ENCODE results near the gene CAMK2A. TPM values are rescaled to one million over a fixed set of nuclear protein-coding genes. Genes with fewer than 3 reads are reported as not detected.

Gene CAMK2A
- total RNA-seq, 4 donors from 2014 or later: 0.20 to 2.4 (median 1.3) TPM

DNA sequence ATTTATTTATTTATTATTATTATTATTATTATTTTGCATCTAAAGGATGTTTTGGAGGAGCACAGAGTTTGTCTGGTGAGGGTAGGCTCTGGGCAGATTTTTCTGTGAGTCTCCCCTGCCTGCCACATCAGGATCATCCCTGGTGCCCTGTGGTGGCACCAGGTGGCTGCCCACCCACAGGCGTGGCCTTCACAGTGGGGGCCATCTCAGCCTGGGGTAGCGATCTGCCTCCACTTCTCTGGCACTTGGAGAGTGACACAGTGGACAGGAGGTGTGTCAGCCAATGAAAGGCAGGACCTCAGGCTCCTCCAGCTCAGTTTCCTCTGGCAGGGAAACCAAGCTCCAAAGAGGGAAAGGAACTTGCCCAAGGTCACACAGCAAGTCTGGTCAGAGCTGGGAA, 69.7 kb downstream of the CAMK2A start:
- Histone ChIP-seq H3K27ac (no peak overlapping the region), H3K4me1 (peaks cover 0 to 5% (median 2%) of the 10 kb centered on the region in 4 donors), H3K36me3 (no peaks in the 10 kb centered on the region), H3K4me3 (no peak overlapping the region), H3K27me3 (no peaks in the 10 kb centered on the region), H3K9me3 (no peaks in the 10 kb centered on the region)
- 86 to 90% methylated on average over 1 to 2 of the region's 2 CpGs for WGBS, 2 donors
- no peak for DNase-seq (ENCODE audit: low spot score in 2 of 2)
- TF ChIP-seq EP300 (IDR thresholded peaks at IDR 0.05): no peak
- TF ChIP-seq, protein P1, sequence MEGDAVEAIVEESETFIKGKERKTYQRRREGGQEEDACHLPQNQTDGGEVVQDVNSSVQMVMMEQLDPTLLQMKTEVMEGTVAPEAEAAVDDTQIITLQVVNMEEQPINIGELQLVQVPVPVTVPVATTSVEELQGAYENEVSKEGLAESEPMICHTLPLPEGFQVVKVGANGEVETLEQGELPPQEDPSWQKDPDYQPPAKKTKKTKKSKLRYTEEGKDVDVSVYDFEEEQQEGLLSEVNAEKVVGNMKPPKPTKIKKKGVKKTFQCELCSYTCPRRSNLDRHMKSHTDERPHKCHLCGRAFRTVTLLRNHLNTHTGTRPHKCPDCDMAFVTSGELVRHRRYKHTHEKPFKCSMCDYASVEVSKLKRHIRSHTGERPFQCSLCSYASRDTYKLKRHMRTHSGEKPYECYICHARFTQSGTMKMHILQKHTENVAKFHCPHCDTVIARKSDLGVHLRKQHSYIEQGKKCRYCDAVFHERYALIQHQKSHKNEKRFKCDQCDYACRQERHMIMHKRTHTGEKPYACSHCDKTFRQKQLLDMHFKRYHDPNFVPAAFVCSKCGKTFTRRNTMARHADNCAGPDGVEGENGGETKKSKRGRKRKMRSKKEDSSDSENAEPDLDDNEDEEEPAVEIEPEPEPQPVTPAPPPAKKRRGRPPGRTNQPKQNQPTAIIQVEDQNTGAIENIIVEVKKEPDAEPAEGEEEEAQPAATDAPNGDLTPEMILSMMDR (IDR thresholded peaks at IDR 0.05): no peak
- no peak for TF ChIP-seq POLR2A (IDR thresholded peaks at IDR 0.05)

DNA sequence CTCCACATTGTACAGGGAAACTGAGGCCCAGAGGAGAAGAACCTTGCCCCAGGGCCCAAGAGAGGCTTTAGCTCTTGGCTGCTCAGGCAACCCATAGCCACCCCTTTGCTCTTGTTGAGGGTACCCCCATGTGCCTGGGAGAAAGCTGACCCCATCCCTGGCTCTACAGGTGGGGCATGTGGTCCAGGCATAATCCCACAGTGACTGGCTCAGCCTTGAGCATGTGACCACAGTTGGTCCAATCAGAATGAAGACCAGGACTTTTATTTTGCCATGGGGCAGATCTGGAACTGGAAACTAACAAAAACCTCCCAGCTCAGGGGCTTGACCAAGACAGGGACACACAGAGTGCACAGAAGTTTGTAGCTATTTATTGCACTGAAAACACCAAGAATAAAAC, 70.4 kb downstream of the CAMK2A start:
- no peak overlapping the region for H3K4me3 ChIP-seq
- no peaks in the 10 kb centered on the region for H3K27me3 ChIP-seq
- H3K36me3 ChIP-seq: no peaks in the 10 kb centered on the region
- no peaks in the 10 kb centered on the region for H3K9me3 ChIP-seq
- DNase-seq (ENCODE audit: low spot score in 2 of 2): no peak
- peaks cover 0 to 11% (median 4%) of the 10 kb centered on the region in 4 donors for H3K4me1 ChIP-seq
- H3K27ac ChIP-seq: no peak overlapping the region
- no peak for TF ChIP-seq POLR2A (IDR thresholded peaks at IDR 0.05)
- TF ChIP-seq, protein P1 (IDR thresholded peaks at IDR 0.05): no peak
- TF ChIP-seq EP300 (IDR thresholded peaks at IDR 0.05): no peak

DNA sequence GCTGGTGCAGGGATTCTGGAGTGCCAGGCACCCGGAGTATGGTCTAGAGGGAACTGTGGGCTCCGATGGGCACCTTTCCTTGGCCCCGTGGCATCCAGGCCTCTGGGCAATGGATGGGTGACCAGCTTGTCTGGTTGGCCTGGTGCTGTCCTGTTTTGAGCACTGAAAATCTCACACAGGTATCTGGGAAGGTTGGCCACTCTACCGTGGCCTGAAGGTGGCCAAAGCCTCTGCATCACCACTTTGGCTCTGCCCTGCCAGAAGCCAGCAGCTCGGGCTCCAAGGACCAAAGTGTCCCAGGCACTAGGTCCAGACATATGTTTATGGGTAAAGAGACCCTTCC, 70.9 kb downstream of the CAMK2A start:
- H3K4me3 ChIP-seq: no peak overlapping the region
- H3K27ac ChIP-seq: no peak overlapping the region
- H3K4me1 ChIP-seq: peaks cover 0 to 16% (median 4%) of the 10 kb centered on the region in 4 donors
- 81 to 87% methylated on average over 5 of the region's 5 CpGs for whole genome bisulfite sequencing, 2 donors
- TF ChIP-seq, protein P1 (IDR thresholded peaks at IDR 0.05): no peak
- TF ChIP-seq POLR2A (IDR thresholded peaks at IDR 0.05) (no peak), EP300 (IDR thresholded peaks at IDR 0.05) (no peak)
- DNase-seq (ENCODE audit: low spot score in 2 of 2): no peak
- H3K9me3 ChIP-seq: no peaks in the 10 kb centered on the region
- H3K36me3 ChIP-seq: no peaks in the 10 kb centered on the region
- no peaks in the 10 kb centered on the region for H3K27me3 ChIP-seq

DNA sequence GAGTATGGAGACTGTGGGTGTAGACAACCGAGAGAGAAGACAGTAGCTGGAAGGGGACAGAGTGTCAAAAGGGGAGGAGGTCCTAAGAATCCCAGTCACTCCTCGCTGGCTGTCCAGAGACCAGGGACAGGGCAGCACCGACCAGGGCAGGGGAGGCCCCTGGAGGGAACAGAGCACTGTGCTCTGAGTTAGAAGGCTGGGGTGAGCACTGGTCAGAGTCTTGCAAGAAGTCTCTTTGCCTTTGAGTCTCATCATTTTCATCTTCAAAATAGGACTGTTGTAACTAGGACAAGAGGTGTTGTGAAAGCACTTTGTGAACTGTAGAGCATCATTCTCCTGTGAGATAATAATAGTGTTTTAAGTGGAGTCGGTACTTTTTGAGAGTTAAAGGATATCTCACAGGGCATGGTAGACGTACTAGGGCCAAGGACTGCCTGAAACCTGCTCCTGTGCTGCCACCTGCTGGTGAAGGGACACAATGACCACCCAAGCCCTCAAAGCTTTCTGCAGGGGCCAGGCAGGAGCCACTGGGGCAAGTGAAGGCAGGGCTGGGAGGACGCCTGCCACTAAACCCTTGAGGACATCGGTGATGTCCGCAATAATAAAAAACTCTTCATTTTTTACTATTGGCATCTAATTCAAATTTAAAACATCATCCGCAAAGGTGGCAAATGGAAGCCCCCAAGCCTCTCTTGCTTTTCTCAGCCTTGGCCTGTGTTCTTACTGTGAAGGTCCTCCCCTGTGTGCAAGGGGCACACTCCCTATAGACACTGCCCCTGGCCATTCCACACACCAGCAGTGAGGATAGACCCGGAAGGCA, 71.5 kb downstream of the CAMK2A start:
- DNase-seq (ENCODE audit: low spot score in 2 of 2): peak; percentile 67 to 79
- TF ChIP-seq EP300 (IDR thresholded peaks at IDR 0.05): peak in 1 of 2 donors; percentile 42
- peak in 1 of 2 donors; percentile 16 for TF ChIP-seq POLR2A (IDR thresholded peaks at IDR 0.05)
- TF ChIP-seq, protein P1 (IDR thresholded peaks at IDR 0.05): peak; percentile 86 to 97 (median 94)

DNA sequence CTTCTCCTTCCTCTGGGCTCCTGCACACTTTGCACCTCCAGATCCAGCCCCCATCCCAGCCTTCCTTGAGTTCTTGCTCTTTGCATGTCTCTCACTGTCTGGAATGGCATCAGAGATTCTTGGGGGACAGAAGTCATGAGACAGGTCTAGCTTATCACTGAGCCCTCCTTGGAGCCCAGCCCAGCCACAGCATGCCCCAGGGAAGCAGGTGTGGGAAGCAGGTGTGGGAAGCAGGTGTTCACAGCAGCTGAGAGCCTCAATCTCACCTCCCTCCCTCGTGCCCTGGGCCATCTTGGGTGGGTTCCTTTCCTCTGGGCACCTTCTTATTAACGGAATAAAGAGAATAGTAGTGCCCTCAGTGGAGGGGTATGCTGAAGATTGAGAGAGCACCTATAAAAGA, 72.5 kb downstream of the CAMK2A start:
- no peak for TF ChIP-seq POLR2A (IDR thresholded peaks at IDR 0.05)
- TF ChIP-seq, protein P1 (IDR thresholded peaks at IDR 0.05): no peak
- peaks cover 0 to 17% (median 4%) of the 10 kb centered on the region in 4 donors for H3K4me1 ChIP-seq
- H3K27ac ChIP-seq: no peak overlapping the region
- WGBS, 2 donors: 92 to 94% methylated on average over 2 of the region's 2 CpGs
- H3K9me3 ChIP-seq: no peaks in the 10 kb centered on the region
- H3K36me3 ChIP-seq: no peaks in the 10 kb centered on the region
- no peaks in the 10 kb centered on the region for H3K27me3 ChIP-seq
- H3K4me3 ChIP-seq: no peak overlapping the region
- DNase-seq (ENCODE audit: low spot score in 2 of 2): no peak

More for the DNA sequence above, 71.5 kb downstream of the CAMK2A start:
- H3K27me3 ChIP-seq: no peaks in the 10 kb centered on the region
- H3K4me1 ChIP-seq: peaks cover 0 to 17% (median 4%) of the 10 kb centered on the region in 4 donors
- H3K36me3 ChIP-seq: no peaks in the 10 kb centered on the region
- H3K27ac ChIP-seq: no peak overlapping the region
- no peak overlapping the region for H3K4me3 ChIP-seq
- 29 to 34% methylated on average over 10 of the region's 10 CpGs for WGBS, 2 donors
- no peaks in the 10 kb centered on the region for H3K9me3 ChIP-seq

Measured in tibial nerve (tissue), 4 donors.